CD14-positive monocyte (primary cell): ENCODE measurements around the gene NIT1. TPM values are rescaled to one million over a fixed set of nuclear protein-coding genes. Genes with fewer than 3 reads are reported as not detected.

Source experiments
- DNase-seq, 3 donors: peaks; one replicate each; pipeline ENCODE4 v3.0.0-alpha.2; 2011 to 2022
- H2AFZ ChIP-seq: 2 replicates; pipeline ENCODE4 v1.6.0; 2012; ENCODE audit warnings: mild to moderate bottlenecking, low read depth, low read length, inconsistent platforms; ENCODE audit not compliant: insufficient read depth, poor library complexity, severe bottlenecking
- H3K27ac ChIP-seq, 2 donors: 1 replicate in 1 of 2; 2 replicates in 1 of 2; pipeline ENCODE4 v1.5.1; 2012 to 2013; ENCODE audit warnings: low read length in 2 of 2, control low read depth in 1 of 2, inconsistent platforms in 1 of 2, low read depth in 1 of 2, mild to moderate bottlenecking in 1 of 2
- H3K27me3 ChIP-seq, 2 donors: one replicate each; pipeline versions ENCODE4 v1.6.0 to v1.6.1; 2011 to 2013; ENCODE audit warnings: low read length in 2 of 2; ENCODE audit not compliant: control insufficient read depth in 2 of 2, insufficient read depth in 2 of 2
- H3K36me3 ChIP-seq, 2 donors: replicated peaks in 1 of 2; 1 replicate in 1 of 2; 2 replicates in 1 of 2; pipeline versions ENCODE4 v1.5.1 to v1.6.1; 2012 to 2013; ENCODE audit warnings: low read length in 2 of 2, control low read depth in 1 of 2, inconsistent platforms in 1 of 2, mild to moderate bottlenecking in 1 of 2; ENCODE audit not compliant: insufficient read depth in 2 of 2, control insufficient read depth in 1 of 2
- H3K4me1 ChIP-seq, 2 donors: 1 replicate in 1 of 2; 2 replicates in 1 of 2; pipeline versions ENCODE4 v1.5.1 to v1.6.1; 2012 to 2013; ENCODE audit warnings: low read length in 2 of 2, control low read depth in 1 of 2, inconsistent platforms in 1 of 2, mild to moderate bottlenecking in 1 of 2, moderate library complexity in 1 of 2; ENCODE audit not compliant: insufficient read depth in 2 of 2, control insufficient read depth in 1 of 2
- H3K4me2 ChIP-seq: replicated peaks from 2 replicates; pipeline ENCODE3; 2012; ENCODE audit warnings: low read length, moderate library complexity, mild to moderate bottlenecking; ENCODE audit not compliant: poor library complexity, severe bottlenecking; ENCODE audit errors: extremely low read depth
- H3K4me3 ChIP-seq, 3 experiments: fragments of 200-600 bp in 1 of 3; sonication (generic) in 1 of 3; replicated peaks in 1 of 3; 1 replicate in 2 of 3; 2 replicates in 1 of 3; pipeline ENCODE4 v1.5.1; 2011 to 2013; ENCODE audit warnings: low read length in 3 of 3, mild to moderate bottlenecking in 3 of 3, control low read depth in 2 of 3, low read depth in 2 of 3, inconsistent platforms in 1 of 3, moderate library complexity in 1 of 3
- H3K79me2 ChIP-seq: 2 replicates; pipeline ENCODE4 v1.6.0; 2012; ENCODE audit warnings: mild to moderate bottlenecking, control low read depth, inconsistent platforms, low read length, moderate library complexity; ENCODE audit not compliant: insufficient read depth
- H3K9ac ChIP-seq: 2 replicates; pipeline ENCODE4 v1.6.0; 2017; ENCODE audit warnings: low read length, mild to moderate bottlenecking; ENCODE audit not compliant: insufficient read depth, poor library complexity, severe bottlenecking
- H3K9me3 ChIP-seq, 2 donors: replicated peaks in 1 of 2; 1 replicate in 1 of 2; 2 replicates in 1 of 2; pipeline versions ENCODE4 v1.5.1 to v1.6.1; 2012 to 2013; ENCODE audit warnings: low read length in 2 of 2, control low read depth in 1 of 2; ENCODE audit not compliant: control insufficient read depth in 1 of 2, insufficient read depth in 1 of 2
- H4K20me1 ChIP-seq: 2 replicates; pipeline ENCODE4 v1.6.0; 2012; ENCODE audit warnings: mild to moderate bottlenecking, low read length, control low read depth, moderate library complexity; ENCODE audit not compliant: insufficient read depth
- H3K27ac Mint-ChIP-seq, 7 donors: one replicate each; pipeline ENCODE4 v1.8.0; 2020; ENCODE audit warnings: mild to moderate bottlenecking in 7 of 7, mixed read lengths in 7 of 7, moderate library complexity in 6 of 7, inconsistent platforms in 2 of 7
- H3K27me3 Mint-ChIP-seq, 3 donors: one replicate each; pipeline ENCODE4 v1.8.0; 2021 to 2022; ENCODE audit warnings: low read depth in 3 of 3, mild to moderate bottlenecking in 3 of 3, mixed read lengths in 3 of 3, moderate library complexity in 3 of 3, inconsistent platforms in 1 of 3
- H3K36me3 Mint-ChIP-seq, 2 donors: one replicate each; pipeline ENCODE4 v1.8.0; 2020; ENCODE audit warnings: mixed read lengths in 2 of 2, inconsistent platforms in 1 of 2, mild to moderate bottlenecking in 1 of 2
- H3K4me1 Mint-ChIP-seq: one replicate; pipeline ENCODE4 v1.8.0; 2020; ENCODE audit warnings: mild to moderate bottlenecking, mixed read lengths
- H3K4me3 Mint-ChIP-seq, 2 donors: one replicate each; pipeline ENCODE4 v1.8.0; 2020; ENCODE audit warnings: mild to moderate bottlenecking in 2 of 2, mixed read lengths in 2 of 2, moderate library complexity in 1 of 2
- H3K9me3 Mint-ChIP-seq, 7 donors: one replicate each; pipeline ENCODE4 v1.8.0; 2020 to 2022; ENCODE audit warnings: mixed read lengths in 7 of 7, mild to moderate bottlenecking in 6 of 7, moderate library complexity in 6 of 7, inconsistent platforms in 2 of 7
- WGBS: methylation state at CpG from one replicate; pipeline ENCODE4 v1.1.5; 2013; ENCODE audit warnings: missing lambda C conversion rate; ENCODE audit not compliant: insufficient coverage; 5-methylcytosine and 5-hydroxymethylcytosine counted together
- intact Hi-C, 2 donors: fragments of 100-400 bp; cut with micrococcal nuclease; formaldehyde crosslinking; loops; one replicate each; pipeline versions ENCODE4 v1.15.0 to v1.15.1; 2023
- polyA plus RNA-seq, 3 donors: library from polyadenylated mRNA; depleted of rRNA in 1 of 3; unstranded in 2 of 3; stranded (reverse) in 1 of 3; fragments of 300-500 nt in 2 of 3; fragments of >200 nt in 1 of 3; fragmentation: Illumina TruSeq in 2 of 3; gene quantifications; 1 replicate in 2 of 3; 2 replicates in 1 of 3; pipeline ENCODE4 v1.2.3, GENCODE V29; 2012 to 2021
- TF ChIP-seq, protein P1 (sequence below): fragments of 200-600 bp; IDR thresholded peaks from one replicate; pipeline ENCODE4 v1.8.0; 2022; ENCODE audit warnings: antibody characterized with exemption, mild to moderate bottlenecking

Gene NIT1
- polyA plus RNA-seq, 3 donors: 28.4 to 84.7 (median 35.7) TPM

DNA sequence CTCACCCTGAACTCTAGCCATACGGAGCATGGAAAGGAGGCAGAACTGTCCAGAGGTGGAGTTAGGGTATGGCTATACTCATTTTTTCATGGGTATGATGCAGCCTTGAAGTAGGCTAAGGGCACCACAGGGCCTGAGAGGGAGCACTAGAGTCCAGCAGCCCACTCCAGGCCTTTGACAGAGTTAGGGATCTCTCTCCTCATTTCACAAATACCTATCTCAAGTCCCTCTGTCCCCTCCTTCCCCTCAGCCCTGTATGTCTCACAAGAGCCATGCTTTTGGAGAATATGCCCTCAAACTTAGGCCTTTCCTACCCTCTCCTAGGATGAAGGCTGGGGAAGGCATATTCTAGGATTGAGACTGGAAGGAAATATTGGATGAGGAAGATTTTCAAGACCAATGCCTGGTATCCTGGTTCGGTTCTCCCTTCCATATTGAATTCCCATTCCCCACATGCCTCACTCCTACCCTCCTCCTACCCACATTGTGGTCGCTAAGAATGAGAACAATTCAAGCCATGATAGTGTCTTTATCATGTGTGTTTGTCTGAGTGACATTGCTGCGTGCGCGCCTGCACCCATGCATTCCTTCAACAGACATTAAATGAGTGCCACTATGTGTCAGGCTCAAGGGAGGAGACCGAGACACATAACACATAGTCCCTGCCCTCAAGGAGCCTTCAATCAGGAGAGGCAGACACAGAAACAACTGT lies 26.0 kb upstream of the NIT1 start:
- no peaks in the 10 kb centered on the region for H3K36me3 ChIP-seq
- Mint-ChIP-seq H3K27me3 (peaks cover 0 to 11% (median 4%) of the 10 kb centered on the region in 3 donors), H3K27ac (peak overlapping the region in 2 of 7 donors; percentile 11 to 32), H3K4me3 (no peak overlapping the region), H3K36me3 (peaks cover 0 to 3% of the 10 kb centered on the region in 2 donors), H3K9me3 (peaks cover 0 to 2% (median 0%) of the 10 kb centered on the region in 7 donors), H3K4me1 (peaks cover 63% of the 10 kb centered on the region)
- 100% methylated on average over 4 of the region's 7 CpGs for WGBS
- H3K4me3 ChIP-seq: no peak overlapping the region
- no peak overlapping the region for H3K27ac ChIP-seq
- no peak for DNase-seq
- no peaks in the 10 kb centered on the region for H3K27me3 ChIP-seq
- H3K9me3 ChIP-seq: no peaks in the 10 kb centered on the region
- H3K4me1 ChIP-seq: peaks cover 34 to 42% of the 10 kb centered on the region in 2 donors
- no peaks in the 10 kb centered on the region for H3K79me2 ChIP-seq
- no peak overlapping the region for H3K9ac ChIP-seq
- H2AFZ ChIP-seq: no peak overlapping the region
- TF ChIP-seq, protein P1, sequence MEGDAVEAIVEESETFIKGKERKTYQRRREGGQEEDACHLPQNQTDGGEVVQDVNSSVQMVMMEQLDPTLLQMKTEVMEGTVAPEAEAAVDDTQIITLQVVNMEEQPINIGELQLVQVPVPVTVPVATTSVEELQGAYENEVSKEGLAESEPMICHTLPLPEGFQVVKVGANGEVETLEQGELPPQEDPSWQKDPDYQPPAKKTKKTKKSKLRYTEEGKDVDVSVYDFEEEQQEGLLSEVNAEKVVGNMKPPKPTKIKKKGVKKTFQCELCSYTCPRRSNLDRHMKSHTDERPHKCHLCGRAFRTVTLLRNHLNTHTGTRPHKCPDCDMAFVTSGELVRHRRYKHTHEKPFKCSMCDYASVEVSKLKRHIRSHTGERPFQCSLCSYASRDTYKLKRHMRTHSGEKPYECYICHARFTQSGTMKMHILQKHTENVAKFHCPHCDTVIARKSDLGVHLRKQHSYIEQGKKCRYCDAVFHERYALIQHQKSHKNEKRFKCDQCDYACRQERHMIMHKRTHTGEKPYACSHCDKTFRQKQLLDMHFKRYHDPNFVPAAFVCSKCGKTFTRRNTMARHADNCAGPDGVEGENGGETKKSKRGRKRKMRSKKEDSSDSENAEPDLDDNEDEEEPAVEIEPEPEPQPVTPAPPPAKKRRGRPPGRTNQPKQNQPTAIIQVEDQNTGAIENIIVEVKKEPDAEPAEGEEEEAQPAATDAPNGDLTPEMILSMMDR: no peak
- no peaks in the 10 kb centered on the region for H4K20me1 ChIP-seq
- intact Hi-C loops: no loop called here
- no peak overlapping the region for H3K4me2 ChIP-seq

- peaks cover 0 to 2% (median 0%) of the 10 kb centered on the region in 7 donors for H3K9me3 Mint-ChIP-seq
- Histone ChIP-seq H3K79me2 (no peaks in the 10 kb centered on the region), H2AFZ (no peak overlapping the region), H4K20me1 (no peaks in the 10 kb centered on the region), H3K36me3 (no peaks in the 10 kb centered on the region), H3K27ac (no peak overlapping the region), H3K9me3 (no peaks in the 10 kb centered on the region), H3K27me3 (no peaks in the 10 kb centered on the region), H3K4me3 (no peak overlapping the region), H3K4me2 (no peak overlapping the region), H3K9ac (no peak overlapping the region), H3K4me1 (peaks cover 40 to 48% of the 10 kb centered on the region in 2 donors)
- peaks cover 0 to 16% (median 5%) of the 10 kb centered on the region in 3 donors for H3K27me3 Mint-ChIP-seq
- peaks cover 0 to 3% of the 10 kb centered on the region in 2 donors for H3K36me3 Mint-ChIP-seq
- H3K4me3 Mint-ChIP-seq: no peak overlapping the region
- intact Hi-C loops: no loop called here
- peak in 2 of 3 donors; percentile 26 to 67 for DNase-seq
- TF ChIP-seq, protein P1: no peak
- H3K4me1 Mint-ChIP-seq: peaks cover 66% of the 10 kb centered on the region
- WGBS: 96% methylated on average over 3 of the region's 3 CpGs
- H3K27ac Mint-ChIP-seq: peak overlapping the region in 3 of 7 donors; percentile 4 to 34 (median 17)
Observed at GRCh38 chr1:161092621-161093028, 25.3 kb upstream of the NIT1 start.
